Stomach (tissue), 9 donors: ENCODE measurements around the gene RSKR. TPM values are rescaled to one million over a fixed set of nuclear protein-coding genes. Genes with fewer than 3 reads are reported as not detected.

Experiments used
- DNase-seq, 2 donors: peaks; one replicate each; pipeline versions ENCODE4 v3.0.0 to v3.0.0-alpha.2; 2013 to 2019
- H3K27ac ChIP-seq, 5 donors: fragments of 200-600 bp in 4 of 5; sonication (generic) in 4 of 5; one replicate each; pipeline ENCODE4 v1.5.1; 2013 to 2019; ENCODE audit warnings: mild to moderate bottlenecking in 1 of 5, moderate library complexity in 1 of 5
- H3K27me3 ChIP-seq, 3 donors: fragments of 200-600 bp; sonication (generic); one replicate each; pipeline ENCODE4 v1.5.1; 2017 to 2019; ENCODE audit warnings: mixed run types in 1 of 3
- H3K36me3 ChIP-seq, 4 donors: fragments of 200-600 bp; sonication (generic); 1 replicate in 3 of 4; 2 replicates in 1 of 4; pipeline ENCODE4 v1.5.1; 2016 to 2019
- H3K4me1 ChIP-seq, 4 donors: fragments of 200-600 bp; sonication (generic); one replicate each; pipeline ENCODE4 v1.5.1; 2016 to 2019
- H3K4me3 ChIP-seq, 4 donors: fragments of 200-600 bp; sonication (generic) in 3 of 4; one replicate each; pipeline ENCODE4 v1.5.1; 2016 to 2019; ENCODE audit warnings: mild to moderate bottlenecking in 1 of 4
- H3K9me3 ChIP-seq, 4 donors: fragments of 200-600 bp; sonication (generic); one replicate each; pipeline ENCODE4 v1.5.1; 2016 to 2019
- EP300 ChIP-seq: sonication (generic); formaldehyde crosslinking; IDR thresholded peaks from one replicate; pipeline ENCODE4 v1.6.1; 2017; ENCODE audit warnings: antibody characterized with exemption
- POLR2A ChIP-seq, 4 donors: fragments of 450-650 bp; IDR thresholded peaks; one replicate each; pipeline ENCODE4 v1.6.1; 2016; ENCODE audit warnings: antibody characterized with exemption in 4 of 4, control low read depth in 2 of 4, mild to moderate bottlenecking in 1 of 4, moderate library complexity in 1 of 4
- POLR2AphosphoS5 ChIP-seq, 3 donors: sonication (generic); formaldehyde crosslinking; IDR thresholded peaks; one replicate each; pipeline ENCODE4 v1.6.1; 2016; ENCODE audit warnings: antibody characterized with exemption in 3 of 3
- WGBS, 5 donors: extraction: QIAGEN DNeasy Blood & Tissue Kit in 3 of 5; methylation state at CpG; one replicate each; pipeline versions ENCODE4 v1.1.5 to v1.1.7; 2013 to 2018; 5-methylcytosine and 5-hydroxymethylcytosine counted together
- intact Hi-C: fragments of 100-400 bp; cut with DNase I; formaldehyde crosslinking; loops from one replicate; pipeline ENCODE4 v1.15.1; 2023; ENCODE audit warnings: low total_unique reads
- polyA plus RNA-seq, 3 donors: library from polyadenylated mRNA; stranded (reverse); fragments of 200-250 nt; gene quantifications; one replicate each; pipeline ENCODE4 v1.2.3, GENCODE V29; 2013
- total RNA-seq, 5 donors: library from RNA; depleted of rRNA; stranded (reverse); fragments of >200 nt; gene quantifications; one replicate each; pipeline versions ENCODE4 v1.1.0 to v1.2.3, GENCODE V29; 2014 to 2016
- TF ChIP-seq, protein P1 (sequence below), 7 experiments: fragments of 450-650 bp in 4 of 7; fragments of 200-600 bp in 3 of 7; sonication (generic) in 3 of 7; IDR thresholded peaks; one replicate each; pipeline ENCODE4 v1.5.1; 2016 to 2019; ENCODE audit warnings: antibody characterized with exemption in 7 of 7, control low read depth in 2 of 7, mild to moderate bottlenecking in 1 of 7
- donor health status: healthy with polysubstance abuse.
- donor health status: Bipolar disorder and iron deficiency.
- donor health status: healthy.

The RSKR gene
- total and polyA plus RNA-seq, 8 donors, result 0.31 to 36.2 (median 9.5) TPM

DNA sequence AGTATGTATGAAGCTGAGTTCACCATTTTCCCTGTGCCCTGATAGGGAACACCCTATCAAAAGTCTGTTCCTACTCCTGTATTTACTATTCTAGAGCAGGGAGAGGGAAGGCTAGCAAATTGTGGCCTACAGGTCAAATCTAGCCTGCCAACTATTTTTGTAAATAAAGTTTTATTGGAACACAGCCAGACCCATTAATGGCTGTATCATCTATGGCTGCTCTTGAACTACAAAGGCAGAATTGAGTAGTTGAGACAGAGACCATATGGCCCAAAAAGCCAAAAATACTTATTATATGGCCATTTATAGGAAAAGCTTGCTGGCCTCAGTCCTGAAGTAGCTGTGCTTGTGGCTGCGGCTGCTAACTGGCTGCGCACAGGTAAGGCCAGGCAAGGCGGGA lies 33.0 kb downstream of the RSKR start:
- Histone ChIP-seq H3K36me3 (peaks cover 3 to 52% (median 34%) of the 10 kb centered on the region in 4 donors), H3K4me3 (no peak overlapping the region), H3K9me3 (no peaks in the 10 kb centered on the region), H3K4me1 (peaks cover 5 to 14% (median 9%) of the 10 kb centered on the region in 4 donors), H3K27ac (no peak overlapping the region), H3K27me3 (no peaks in the 10 kb centered on the region)
- 96 to 100% (median 99%) methylated on average over 3 of the region's 3 CpGs for WGBS, 5 donors
- no peak for DNase-seq
- intact Hi-C loops, result no loop called here
- TF ChIP-seq, protein P1, sequence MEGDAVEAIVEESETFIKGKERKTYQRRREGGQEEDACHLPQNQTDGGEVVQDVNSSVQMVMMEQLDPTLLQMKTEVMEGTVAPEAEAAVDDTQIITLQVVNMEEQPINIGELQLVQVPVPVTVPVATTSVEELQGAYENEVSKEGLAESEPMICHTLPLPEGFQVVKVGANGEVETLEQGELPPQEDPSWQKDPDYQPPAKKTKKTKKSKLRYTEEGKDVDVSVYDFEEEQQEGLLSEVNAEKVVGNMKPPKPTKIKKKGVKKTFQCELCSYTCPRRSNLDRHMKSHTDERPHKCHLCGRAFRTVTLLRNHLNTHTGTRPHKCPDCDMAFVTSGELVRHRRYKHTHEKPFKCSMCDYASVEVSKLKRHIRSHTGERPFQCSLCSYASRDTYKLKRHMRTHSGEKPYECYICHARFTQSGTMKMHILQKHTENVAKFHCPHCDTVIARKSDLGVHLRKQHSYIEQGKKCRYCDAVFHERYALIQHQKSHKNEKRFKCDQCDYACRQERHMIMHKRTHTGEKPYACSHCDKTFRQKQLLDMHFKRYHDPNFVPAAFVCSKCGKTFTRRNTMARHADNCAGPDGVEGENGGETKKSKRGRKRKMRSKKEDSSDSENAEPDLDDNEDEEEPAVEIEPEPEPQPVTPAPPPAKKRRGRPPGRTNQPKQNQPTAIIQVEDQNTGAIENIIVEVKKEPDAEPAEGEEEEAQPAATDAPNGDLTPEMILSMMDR (IDR thresholded peaks at IDR 0.05), result no peak
- TF ChIP-seq POLR2AphosphoS5 (IDR thresholded peaks at IDR 0.05), result no peak
- no peak for TF ChIP-seq POLR2A (IDR thresholded peaks at IDR 0.05)
- no peak for TF ChIP-seq EP300

DNA sequence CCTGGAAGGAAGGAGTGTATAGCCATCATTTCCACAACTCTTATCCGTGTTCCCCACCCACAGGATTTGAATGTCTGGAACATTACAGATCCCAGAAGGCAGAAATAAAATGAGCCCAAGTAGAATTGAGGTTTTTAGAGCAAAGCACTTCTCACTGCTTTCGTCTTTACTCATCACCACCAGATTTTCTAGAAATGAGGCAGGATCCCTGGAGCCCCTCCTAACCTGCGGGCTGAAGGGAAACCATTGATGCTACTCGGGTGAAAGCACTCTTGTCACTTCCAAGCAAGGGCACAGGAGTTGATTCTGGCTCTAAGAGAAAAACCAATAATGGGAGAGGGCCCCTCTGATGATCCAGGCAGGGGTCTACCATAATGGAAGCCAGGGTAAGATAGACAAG lies 34.5 kb downstream of the RSKR start:
- Histone ChIP-seq H3K36me3 (peaks cover 0 to 38% (median 20%) of the 10 kb centered on the region in 4 donors), H3K4me1 (peaks cover 5 to 21% (median 10%) of the 10 kb centered on the region in 4 donors), H3K27me3 (no peaks in the 10 kb centered on the region), H3K4me3 (no peak overlapping the region), H3K9me3 (no peaks in the 10 kb centered on the region), H3K27ac (no peak overlapping the region)
- TF ChIP-seq, protein P1 (IDR thresholded peaks at IDR 0.05), result no peak
- TF ChIP-seq POLR2A (IDR thresholded peaks at IDR 0.05), result no peak
- no peak for TF ChIP-seq EP300
- TF ChIP-seq POLR2AphosphoS5 (IDR thresholded peaks at IDR 0.05), result no peak
- WGBS, 5 donors, result 86 to 91% (median 88%) methylated on average over 4 of the region's 4 CpGs
- intact Hi-C loops, result no loop called here
- no peak for DNase-seq

DNA sequence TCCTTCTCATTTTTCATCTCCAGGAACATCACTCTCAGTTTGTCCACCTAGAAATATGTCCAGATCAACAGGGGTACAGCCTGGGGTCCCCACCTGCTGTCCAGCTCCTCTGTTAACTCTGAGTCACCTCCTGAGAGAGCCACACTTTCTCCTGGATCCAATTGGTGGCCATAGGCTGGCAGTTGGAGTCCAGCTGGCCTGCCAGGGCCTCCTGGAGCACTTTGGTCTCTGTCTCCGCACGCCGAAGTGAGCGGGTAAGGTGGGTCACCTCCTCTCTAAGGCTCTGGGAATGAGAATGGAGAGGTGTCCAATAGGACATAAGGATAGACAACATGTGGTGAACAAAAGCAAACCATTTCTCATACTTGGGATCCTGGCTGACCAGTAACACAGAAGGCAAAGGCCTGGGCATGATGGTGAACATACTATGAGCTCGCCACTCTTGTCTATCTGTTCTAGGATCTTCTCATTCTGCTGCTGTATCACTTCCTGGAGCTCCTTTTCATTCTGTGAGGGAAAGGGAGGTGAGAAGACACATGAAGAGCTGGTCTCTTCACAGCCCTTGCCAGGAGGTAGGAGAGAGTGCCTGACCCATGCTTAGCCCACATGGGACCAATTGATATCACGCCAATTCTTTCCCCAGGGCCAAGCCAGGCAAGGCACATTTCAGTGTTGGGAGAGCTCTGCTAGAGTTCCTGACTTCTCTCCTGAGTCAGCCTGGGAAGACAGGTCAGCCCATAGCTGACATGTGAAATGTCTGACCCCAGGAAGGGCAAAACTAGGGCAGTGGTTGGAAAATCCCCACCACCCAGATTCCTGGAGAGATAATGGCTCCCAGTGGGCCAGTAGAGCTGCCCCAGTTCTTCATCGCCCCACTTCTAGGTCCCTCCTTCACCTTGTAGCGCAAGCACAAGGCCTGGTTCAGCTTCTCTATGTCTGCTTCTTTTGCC lies 35.5 kb downstream of the RSKR start:
- peaks cover 0 to 28% (median 11%) of the 10 kb centered on the region in 4 donors for H3K36me3 ChIP-seq
- no peaks in the 10 kb centered on the region for H3K27me3 ChIP-seq
- no peak overlapping the region for H3K27ac ChIP-seq
- TF ChIP-seq POLR2A (IDR thresholded peaks at IDR 0.05) (no peak), EP300 (no peak), POLR2AphosphoS5 (IDR thresholded peaks at IDR 0.05) (no peak)
- TF ChIP-seq, protein P1 (IDR thresholded peaks at IDR 0.05), result no peak
- 94 to 98% (median 96%) methylated on average over 8 of the region's 8 CpGs for WGBS, 5 donors
- no peak for DNase-seq
- H3K9me3 ChIP-seq, result no peaks in the 10 kb centered on the region
- no peak overlapping the region for H3K4me3 ChIP-seq
- intact Hi-C loops, result no loop called here
- H3K4me1 ChIP-seq, result peaks cover 5 to 22% (median 10%) of the 10 kb centered on the region in 4 donors

DNA sequence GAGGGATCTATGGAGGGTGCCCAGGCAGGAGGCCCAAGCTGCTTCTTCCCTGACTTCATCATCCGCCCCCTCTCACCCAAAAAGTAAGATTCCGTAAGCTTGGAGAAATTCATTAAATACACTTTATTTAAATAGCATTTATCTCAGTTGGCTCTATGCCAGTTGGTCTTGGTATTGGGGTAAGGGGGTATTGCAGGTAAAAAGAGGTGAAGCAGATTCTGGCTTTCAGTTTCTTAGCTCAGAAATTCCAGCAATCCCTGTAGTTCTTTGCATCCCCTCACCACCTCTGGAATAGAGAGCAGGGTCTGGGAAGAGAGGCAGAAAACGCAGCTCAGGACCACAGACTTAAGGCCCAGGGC lies 36.5 kb downstream of the RSKR start:
- Histone ChIP-seq H3K4me1 (peaks cover 7 to 33% (median 16%) of the 10 kb centered on the region in 4 donors), H3K36me3 (peaks cover 0 to 21% (median under 1%) of the 10 kb centered on the region in 4 donors), H3K4me3 (no peak overlapping the region), H3K9me3 (no peaks in the 10 kb centered on the region), H3K27ac (peak overlapping the region in 1 of 5 donors; percentile 46), H3K27me3 (no peaks in the 10 kb centered on the region)
- TF ChIP-seq POLR2A (IDR thresholded peaks at IDR 0.05), result no peak
- no peak for TF ChIP-seq POLR2AphosphoS5 (IDR thresholded peaks at IDR 0.05)
- TF ChIP-seq, protein P1 (IDR thresholded peaks at IDR 0.05), result no peak
- TF ChIP-seq EP300, result no peak
- 88 to 100% (median 98%) methylated on average over 3 of the region's 3 CpGs for WGBS, 5 donors
- DNase-seq, result no peak
- intact Hi-C loops, result no loop called here
